ENCODE data around the gene SKAP2.

GRCh38 chr7:26714006-26714405 lies 150.4 kb downstream of the SKAP2 start:
- TF ChIP-seq, protein P1, sequence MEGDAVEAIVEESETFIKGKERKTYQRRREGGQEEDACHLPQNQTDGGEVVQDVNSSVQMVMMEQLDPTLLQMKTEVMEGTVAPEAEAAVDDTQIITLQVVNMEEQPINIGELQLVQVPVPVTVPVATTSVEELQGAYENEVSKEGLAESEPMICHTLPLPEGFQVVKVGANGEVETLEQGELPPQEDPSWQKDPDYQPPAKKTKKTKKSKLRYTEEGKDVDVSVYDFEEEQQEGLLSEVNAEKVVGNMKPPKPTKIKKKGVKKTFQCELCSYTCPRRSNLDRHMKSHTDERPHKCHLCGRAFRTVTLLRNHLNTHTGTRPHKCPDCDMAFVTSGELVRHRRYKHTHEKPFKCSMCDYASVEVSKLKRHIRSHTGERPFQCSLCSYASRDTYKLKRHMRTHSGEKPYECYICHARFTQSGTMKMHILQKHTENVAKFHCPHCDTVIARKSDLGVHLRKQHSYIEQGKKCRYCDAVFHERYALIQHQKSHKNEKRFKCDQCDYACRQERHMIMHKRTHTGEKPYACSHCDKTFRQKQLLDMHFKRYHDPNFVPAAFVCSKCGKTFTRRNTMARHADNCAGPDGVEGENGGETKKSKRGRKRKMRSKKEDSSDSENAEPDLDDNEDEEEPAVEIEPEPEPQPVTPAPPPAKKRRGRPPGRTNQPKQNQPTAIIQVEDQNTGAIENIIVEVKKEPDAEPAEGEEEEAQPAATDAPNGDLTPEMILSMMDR (conservative IDR thresholded peaks at IDR 0.05; ENCODE audit: low read depth, low read length) = no peak
- no peak for TF ChIP-seq EZH2 (IDR thresholded peaks at IDR 0.05; ENCODE audit: borderline replicate concordance, low read depth, low read length, poor library complexity, severe bottlenecking)
